Measurements from ENCODE around the gene LMBR1.
"Not testable (repeated sequence)": the region's sequence is repeated elsewhere in the genome, so short reads cannot be mapped to it uniquely, and the experiment has no call there.

Gene LMBR1

DNA sequence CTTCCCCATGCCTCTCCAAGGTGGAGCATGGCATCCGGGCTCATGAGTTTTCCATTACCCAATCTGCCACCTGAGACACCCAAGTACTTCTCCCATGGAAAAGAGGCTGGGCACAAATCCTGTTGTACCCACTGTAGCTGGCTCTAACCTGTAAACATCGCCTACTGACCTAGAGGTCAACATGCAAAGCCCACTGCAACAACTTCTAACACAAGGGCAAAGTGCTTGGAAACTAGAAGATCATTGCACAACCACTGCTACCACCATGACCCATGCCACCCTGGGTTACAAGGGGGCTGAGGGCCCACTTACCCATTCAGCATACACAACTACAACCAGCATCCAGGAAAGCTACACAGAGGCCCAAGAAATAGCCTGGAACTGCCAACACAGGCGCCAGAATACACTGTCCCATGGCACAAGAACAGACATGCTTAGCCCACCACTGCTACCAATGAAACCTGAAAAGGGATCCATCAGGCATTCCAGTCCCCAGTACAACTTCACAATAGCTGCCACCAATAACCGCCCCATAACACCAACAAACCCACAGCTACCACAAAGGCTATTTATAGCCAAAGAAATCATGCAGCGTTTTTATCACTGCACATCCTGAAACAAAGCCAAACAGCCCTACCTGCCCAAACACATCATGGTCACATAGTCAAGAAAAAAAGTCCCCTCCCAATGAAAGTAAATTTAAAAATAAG is 189.1 kb downstream of the LMBR1 start:
- DNase-seq (ENCODE audit: insufficient read length, low spot score) (no peak), FAIRE-seq (no peak)

DNA sequence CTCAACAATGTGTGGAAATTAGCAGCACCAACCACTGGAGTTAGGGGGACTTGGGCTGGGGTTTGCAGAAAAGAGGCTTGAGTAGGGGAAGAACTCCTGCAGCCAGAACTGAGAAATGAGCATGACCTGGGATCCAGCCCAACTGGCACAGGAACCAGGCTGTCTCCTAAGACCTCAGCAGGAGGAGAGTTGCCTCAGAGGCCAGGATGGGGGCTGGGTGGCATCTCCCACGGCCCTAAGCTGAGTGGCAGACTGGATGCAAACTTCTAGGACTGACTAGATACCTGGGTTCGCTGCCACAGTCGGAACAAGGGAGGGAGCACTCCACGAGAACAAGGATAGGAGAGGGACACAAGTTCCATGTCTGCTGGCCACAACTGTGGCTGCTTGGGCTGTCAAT is 189.8 kb downstream of the LMBR1 start:
- FAIRE-seq = no peak
- no peak for DNase-seq (ENCODE audit: insufficient read length, low spot score)

DNA sequence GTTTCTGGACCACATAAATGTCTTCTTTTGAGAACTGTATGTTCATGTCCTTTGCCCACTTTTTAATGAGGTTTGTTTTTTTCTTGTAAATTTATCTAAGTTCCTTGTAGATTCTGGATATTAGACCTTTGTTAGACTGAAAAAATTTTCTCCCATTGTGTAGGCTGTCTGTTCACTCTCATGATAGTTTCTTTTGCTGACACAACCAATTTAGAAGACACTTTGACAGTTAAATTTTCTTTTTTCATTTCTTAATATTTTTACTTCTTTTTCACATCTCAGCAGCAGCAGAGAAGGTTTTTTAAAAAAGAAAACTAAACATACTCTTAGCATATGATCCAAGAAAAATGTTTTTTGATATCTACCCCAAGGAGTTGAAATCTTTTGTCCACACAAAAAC is 190.6 kb downstream of the LMBR1 start:
- no peak for FAIRE-seq
- DNase-seq (ENCODE audit: insufficient read length, low spot score) = no peak

DNA sequence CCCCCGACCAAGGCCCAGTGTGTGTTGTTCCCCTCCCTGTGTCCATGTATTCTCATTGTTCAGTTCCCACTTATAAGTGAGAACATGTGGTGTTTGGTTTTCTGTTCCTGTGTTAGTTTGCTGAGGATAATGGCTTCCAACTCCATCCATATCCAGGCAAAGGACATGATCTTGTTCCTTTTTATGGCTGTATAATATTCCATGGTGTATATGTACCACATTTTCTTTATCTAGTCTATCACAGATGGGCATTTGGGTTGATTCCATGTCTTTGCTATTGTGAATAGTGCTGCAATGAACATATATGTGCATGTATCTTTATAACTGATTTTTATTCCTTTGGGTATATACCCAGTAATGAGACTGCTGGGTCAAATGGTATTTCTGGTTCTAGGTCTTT is 191.2 kb downstream of the LMBR1 start:
- FAIRE-seq; DNase-seq (ENCODE audit: insufficient read length, low spot score): not testable (repeated sequence)

DNA sequence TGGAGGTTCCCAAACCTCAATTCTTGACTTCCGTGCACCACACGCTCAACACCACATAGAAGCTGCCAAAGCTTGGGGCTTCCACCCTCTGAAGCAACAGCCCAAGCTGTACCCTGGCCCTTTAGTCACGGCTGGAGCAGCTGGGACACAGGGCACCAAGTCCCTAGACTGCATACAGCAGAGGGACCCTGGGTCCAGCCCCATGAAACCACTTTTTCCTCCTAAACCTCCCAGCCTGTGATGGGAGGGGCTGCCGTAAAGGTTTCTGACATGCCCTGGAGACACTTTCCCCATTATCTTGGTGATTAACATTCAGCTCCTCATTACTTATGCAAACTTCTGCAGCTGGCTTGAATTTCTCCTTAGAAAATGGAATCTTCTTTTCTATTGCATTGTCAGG is 194.5 kb downstream of the LMBR1 start:
- FAIRE-seq; DNase-seq (ENCODE audit: insufficient read length, low spot score): not testable (repeated sequence)

DNA sequence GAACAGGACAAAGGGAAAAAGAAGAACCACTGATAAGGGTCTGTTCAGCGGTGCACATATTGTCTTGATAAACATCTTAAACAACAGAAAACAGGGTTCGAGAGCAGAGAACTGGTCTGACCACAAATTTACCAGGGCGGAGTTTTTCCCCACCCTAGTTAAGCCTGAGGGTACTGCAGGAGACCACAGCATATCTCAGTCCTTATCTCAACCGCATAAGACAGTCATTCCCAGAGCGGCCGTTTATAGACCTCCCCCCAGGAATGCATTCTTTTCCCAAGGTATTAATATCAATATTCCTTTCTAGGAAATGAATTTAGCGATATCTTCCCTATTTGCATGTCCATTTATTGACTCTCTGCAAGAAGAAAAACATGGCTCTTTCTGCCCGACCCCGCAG is 195.7 kb downstream of the LMBR1 start:
- not testable (repeated sequence) for FAIRE-seq; DNase-seq (ENCODE audit: insufficient read length, low spot score)

DNA sequence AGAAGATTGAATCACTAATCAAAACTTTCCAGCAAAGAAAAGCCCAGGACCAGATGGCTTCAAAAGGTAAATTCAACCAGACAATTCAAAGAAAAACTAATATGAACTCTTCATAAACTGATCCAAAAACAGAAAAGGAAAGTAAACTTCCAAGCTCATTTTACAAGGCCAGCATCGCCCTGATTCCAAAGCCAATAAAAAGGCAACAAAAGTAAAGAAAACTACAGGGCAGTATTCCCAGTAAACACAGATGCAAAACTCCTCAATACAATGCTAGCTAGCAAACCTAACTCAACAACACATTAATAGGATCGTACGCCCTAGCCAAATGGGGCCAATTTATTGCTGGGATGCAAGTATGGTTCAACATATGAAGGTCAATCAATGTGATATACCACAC is 199.4 kb downstream of the LMBR1 start:
- FAIRE-seq (no peak), DNase-seq (ENCODE audit: insufficient read length, low spot score) (no peak)

DNA sequence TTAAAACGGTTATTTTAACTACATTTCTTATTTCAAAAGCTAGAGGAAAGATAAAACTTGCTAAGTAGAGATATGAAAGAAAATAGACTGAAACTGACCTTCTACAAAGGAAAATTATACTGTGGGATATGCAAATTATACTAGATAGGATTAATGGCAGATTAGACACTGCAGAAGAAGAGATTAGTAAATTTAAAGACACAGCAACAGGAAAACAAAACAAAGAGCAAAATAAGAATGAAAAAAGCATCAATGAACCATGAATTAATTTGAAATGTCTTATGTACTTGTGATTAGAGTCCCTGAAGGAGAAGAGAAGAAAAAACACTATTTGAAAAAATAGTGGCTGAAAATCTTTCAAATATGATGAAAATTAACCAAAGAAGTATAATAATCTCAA is 200.1 kb downstream of the LMBR1 start:
- FAIRE-seq (no peak), DNase-seq (ENCODE audit: insufficient read length, low spot score) (no peak)

DNA sequence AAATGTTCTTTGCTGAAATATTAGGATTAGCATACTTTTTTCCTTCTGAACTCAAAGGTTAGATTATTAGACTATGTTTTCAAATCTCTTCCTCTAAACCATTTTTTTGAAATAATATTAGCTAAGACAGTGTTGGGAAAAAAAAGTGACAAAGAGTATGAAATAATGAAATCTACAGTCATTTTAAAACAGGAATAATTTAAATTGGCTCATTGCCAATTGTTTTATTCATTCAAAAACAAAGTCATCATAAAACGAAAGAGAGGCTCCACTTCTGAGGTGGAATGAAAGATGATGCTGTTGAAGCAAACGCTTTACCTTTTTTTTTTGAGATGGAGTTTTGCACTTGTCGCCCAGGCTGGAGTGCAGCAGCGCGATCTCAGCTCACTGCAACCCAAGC is 201.2 kb downstream of the LMBR1 start:
- FAIRE-seq = no peak
- no peak for DNase-seq (ENCODE audit: insufficient read length, low spot score)

DNA sequence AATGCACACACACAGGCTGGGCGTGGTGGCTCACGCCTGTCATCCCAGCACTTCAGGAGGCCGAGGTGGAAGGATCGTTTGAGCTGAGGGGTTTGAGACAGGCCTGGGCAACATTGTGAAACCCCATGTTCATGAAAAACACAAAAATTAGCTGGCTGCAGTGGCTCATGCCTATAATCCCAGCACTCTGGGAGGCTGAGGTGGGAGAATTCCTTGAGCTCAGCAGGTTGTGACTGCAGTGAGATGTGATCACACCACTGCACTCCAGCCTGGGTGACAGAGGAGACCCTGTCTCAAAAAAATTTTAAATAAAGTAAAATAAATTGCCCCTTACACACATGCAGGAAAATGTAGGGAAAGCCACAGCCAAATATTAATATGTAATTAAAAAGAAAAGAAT is 208.3 kb downstream of the LMBR1 start:
- FAIRE-seq = no peak
- no peak for DNase-seq (ENCODE audit: insufficient read length, low spot score)

DNA sequence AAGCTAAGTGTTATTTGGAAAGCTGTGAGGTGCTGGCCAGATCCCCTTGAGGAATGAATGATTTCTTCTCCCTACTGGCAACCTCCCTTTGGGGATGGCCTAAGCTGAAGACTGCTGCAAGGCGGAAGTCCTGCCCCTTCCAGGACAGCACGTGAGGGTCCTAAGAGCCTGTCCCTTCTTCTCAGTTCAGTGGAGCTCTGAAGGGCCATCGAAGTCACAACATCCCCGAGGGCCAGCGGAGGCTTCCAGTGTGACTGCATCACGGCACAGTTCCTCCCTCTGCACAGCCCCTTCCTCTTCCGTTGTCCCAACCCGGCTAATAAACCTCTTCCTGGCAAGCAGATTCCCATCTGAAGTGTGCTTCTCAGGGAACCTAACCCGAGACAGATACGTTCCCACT is 208.7 kb downstream of the LMBR1 start:
- FAIRE-seq (no peak), DNase-seq (ENCODE audit: insufficient read length, low spot score) (no peak)

DNA sequence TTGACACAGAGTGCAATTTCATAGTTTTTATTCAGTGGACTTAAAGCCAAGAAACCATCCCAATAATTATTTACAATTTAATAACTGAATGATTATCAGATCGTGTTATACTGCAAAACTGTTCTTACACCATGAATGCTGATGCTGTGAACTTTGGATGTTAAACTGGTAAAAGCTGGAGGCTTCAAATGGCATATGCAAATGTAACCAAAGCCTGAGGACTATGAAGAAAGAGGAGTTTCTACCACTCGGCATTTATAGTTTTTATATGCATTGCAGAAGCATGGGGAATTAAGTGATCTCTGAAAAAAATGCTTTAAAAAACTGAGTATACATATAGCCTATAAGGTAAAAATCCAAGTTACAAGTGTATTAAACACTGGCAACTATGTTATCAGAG is 210.1 kb downstream of the LMBR1 start:
- no peak for FAIRE-seq
- no peak for DNase-seq (ENCODE audit: insufficient read length, low spot score)

DNA sequence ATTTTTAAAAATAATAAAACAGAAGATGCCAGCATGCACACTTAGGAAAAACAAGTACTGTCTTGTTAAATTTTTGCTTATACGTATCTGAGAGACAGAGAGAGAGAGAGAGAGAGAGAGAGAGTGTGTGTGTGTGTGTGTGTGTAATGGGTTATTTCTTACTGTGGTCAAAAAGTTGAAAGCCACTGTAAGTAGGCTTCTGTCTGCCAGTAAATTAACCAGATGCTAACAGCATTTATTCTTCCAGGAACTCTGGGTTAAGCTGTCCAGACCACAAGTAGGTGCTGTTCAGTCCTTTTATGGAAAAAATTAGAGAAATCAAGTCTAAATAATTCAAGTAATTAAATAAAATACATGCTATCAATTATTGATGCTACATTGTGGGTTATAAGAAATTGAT is 212.7 kb downstream of the LMBR1 start:
- FAIRE-seq (no peak), DNase-seq (ENCODE audit: insufficient read length, low spot score) (no peak)

DNA sequence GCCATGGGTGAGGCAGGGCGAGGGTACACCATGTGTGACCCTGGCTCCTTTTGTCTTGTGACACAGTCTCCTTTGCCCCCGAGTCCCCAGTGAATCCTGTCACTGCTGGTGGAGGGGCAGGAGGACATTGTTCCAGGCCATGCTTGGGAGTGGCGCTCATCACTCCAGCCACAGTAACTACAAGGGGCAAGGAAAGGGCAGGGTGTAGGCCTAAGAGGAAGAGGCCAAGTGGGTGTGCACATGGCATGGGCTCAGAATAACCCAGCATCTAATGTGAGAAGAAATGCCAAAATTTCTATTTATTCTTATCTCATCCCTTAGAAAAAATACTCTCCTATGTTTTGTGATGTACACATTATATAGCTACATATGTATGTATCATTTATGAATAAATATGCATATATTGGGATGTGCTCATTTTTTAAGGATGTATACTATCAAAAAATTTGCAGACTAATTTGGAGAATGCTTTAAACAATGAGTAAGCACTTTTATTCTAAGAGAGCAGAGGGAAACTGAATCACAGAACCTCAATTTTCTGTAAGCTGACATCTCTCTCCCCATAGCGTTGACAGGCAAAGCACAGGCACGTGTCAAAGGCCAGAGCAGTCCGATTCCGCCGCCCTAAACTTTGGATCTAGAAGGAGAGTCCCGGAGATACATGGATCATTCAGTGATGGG is 215.5 kb downstream of the LMBR1 start:
- FAIRE-seq (no peak), DNase-seq (ENCODE audit: insufficient read length, low spot score) (no peak)

DNA sequence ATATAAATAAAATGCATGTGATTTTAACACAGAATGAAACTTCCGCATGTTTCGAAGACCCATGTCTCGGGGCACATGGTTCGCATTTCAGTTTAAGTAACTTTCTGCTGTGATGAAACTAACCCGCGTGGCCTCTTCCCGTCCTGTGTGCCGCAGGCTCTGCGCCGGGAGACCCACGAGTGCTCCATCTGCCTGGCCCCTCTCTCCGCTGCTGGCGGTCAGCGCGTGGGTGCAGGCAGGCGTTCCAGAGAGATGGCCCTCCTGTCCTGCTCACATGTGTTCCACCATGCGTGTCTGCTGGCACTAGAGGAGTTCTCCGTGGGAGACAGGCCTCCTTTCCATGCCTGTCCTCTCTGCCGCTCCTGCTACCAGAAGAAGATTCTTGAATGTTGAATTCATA is 216.7 kb downstream of the LMBR1 start:
- FAIRE-seq (no peak), DNase-seq (ENCODE audit: insufficient read length, low spot score) (no peak)

DNA sequence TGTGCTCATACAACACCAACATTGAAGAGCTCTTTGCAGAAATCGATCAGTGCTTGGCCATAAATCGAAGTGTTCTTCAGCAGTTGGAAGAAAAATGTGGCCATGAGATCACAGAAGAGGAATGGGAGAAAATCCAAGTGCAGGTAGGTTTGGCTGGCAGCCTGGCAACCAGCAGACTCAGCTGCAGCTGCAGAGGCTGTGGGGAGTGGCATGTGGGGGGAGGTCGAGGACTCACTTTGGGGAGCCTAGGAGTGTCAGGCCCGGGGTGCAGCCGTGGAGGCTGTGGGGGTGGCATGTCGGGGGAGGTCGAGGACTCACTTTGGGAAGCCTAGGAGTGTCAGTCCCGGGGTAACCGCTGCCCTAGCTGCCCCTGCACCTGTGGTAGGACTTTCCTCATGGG is 217.3 kb downstream of the LMBR1 start:
- DNase-seq (ENCODE audit: insufficient read length, low spot score) = no peak
- no peak for FAIRE-seq

DNA sequence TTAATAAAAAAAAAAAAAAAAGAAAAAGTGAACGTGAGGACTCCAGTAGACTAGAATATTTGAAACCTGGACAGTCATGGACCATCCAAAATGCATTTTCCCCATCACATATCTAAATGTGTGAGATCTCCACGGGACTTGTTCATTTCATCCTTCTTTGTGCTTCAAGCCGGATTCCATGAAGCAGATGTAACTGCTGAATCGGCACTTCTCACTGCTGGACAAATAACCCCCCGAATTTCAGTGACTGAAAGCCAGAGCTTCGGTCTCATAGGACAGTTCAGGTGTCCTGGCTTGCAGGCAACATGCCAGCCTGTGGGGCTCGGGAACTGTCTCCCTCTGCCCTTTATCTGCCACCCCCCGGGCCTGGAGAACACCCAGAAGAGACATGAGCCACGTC is 219.1 kb downstream of the LMBR1 start:
- FAIRE-seq (no peak), DNase-seq (ENCODE audit: insufficient read length, low spot score) (no peak)

DNA sequence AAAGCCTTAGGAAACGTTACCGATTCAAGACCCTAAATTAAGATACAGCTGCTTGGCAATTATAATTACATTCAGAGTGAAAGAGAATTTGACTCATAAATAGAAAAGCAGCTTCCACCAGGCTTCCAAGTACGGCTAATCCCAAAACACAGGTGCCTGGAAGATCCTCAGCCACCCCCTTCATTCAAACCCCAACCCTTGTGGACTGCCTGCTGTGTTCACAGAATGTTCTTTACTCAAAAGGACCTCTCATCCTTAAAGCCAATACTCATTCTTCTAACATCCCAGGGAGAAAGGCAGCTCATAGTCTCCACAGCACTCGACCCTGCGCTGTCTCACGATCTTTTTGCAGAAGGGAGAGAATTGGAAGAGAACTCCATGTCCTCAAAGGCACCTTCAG is 219.5 kb downstream of the LMBR1 start:
- no peak for FAIRE-seq
- no peak for DNase-seq (ENCODE audit: insufficient read length, low spot score)

DNA sequence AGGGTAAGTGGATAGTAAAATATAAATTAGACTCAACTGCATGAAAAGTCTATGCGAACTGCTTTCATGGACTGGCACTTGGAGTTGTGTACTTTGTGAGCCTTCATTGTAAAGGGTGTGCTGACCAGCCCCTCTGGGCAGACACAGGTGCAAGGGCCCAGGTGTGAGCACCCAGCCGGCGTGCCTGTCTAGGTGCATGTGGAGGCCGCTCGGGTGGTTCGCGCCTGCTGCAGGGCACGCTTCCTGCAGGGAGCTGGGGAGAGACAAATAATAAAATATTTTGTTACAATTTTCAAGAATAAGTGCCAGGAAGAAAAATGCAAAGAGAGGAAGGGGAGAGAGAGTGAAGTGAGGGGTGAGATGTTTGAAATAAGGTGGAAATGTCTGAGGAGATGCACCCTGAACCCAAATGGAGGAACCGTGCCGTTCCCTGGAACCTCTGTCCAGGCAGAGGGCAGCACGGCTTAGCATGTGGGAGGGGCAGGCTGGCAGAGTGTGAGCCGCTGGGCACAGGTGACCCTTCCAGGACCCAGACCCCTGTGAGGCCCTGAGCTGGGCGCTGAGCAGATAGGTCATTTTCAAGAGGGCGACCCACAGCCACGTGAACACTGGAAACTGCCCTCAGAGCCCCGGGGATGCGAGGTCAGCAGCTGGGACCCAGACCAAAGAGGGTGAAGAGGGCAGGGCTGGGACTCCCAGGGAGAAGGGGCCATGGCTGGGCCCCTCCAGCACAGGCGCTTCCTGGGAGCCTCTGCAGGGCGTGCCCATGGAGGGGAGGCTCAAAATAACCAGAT is 223.8 kb downstream of the LMBR1 start:
- no peak for DNase-seq (ENCODE audit: insufficient read length, low spot score)
- FAIRE-seq = no peak

DNA sequence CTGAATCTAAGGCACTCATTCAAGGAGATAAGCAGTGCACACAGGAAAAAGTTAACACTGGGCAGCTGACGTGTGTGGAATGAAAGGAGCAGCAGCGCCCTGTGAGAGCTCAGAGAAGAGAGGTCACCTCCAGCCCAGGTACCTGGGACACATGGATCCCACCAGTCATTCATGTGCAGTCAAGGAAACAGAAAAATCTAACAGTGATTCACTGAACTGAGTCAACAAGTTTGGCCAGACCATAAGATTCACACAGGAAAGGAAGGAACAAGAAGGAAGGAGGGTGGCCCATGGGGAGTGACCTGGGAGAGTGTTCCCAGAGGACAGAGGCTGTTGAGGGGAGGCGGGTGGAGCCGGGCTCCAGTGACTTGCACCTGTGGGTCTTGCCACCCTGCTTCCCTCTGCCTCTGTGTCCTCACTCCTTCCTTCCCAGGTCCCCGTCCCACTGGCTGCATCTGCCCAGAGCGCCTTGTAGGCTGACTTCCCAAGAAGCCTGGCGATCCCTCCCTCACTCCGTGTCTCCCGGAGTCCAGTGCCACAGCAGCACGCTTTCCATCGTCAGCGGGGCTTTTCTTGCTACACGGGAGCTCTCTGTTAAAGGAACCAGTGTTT is 224.7 kb downstream of the LMBR1 start:
- DNase-seq (ENCODE audit: insufficient read length, low spot score) = no peak
- no peak for FAIRE-seq

DNA sequence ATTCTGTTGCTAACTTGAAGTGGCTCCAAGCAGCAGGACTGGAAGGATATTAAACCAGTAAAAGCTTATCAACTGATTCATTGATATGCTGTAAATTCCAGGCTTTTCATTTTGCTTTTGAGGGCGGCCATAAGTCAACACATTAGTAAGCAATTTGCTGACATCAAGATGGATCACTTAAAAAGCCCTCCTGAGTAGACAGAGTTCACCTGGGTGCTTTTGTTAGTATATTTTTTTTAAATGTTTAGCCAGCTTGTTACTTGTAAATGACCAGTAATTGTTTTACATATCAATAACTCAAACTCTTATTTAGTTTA is 225.9 kb downstream of the LMBR1 start:
- FAIRE-seq (no peak), DNase-seq (ENCODE audit: insufficient read length, low spot score) (no peak)

All from HTR-8/SVneo (cell line).